HFF-Myc (cell line): ENCODE results near the gene NFIX.

Experiments
- DNase-seq: peaks from one replicate; pipeline ENCODE4 v3.0.0-alpha.2; 2011; ENCODE audit warnings: low read depth; ENCODE audit errors: extremely low read depth
- H3K4me3 ChIP-seq: replicated peaks from 2 replicates; pipeline ENCODE4 v1.5.1; 2011; ENCODE audit warnings: low read depth, mild to moderate bottlenecking, control low read depth, low read length
- TF ChIP-seq, protein P1 (sequence below): IDR thresholded peaks from 2 replicates; pipeline ENCODE4 v1.5.1; 2012; ENCODE audit warnings: mild to moderate bottlenecking, low read depth, low read length, control low read depth; ENCODE audit errors: missing control alignments

Gene NFIX

DNA sequence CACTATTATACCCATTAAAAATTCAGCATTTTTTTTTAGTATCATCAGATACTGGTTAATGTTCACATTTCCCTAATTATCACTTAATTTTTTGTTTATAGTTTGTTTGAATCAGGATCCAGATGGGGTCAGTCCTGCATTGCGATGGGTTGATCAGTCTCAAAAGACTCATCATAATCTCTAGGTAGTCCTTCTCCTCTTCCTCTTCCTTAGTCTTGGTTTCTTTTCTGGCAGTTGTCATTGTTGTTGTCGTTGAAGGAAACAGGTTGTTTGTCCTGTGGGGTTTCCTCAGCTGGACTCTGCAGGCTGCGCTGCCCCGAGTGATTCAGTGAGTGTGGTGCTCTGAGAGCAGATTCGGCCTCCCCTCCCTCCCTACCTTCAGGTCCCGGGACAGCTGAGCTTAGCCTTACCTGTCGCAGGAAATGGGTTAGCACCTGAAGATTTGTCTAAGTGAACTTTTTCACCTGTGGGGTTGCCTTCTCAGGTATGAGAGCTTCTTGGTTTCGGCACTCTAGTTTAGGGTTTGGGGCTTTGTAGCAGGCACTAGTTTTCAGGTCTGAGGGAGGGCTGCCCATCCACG, 34.1 kb downstream of the NFIX start:
- DNase-seq = no peak
- TF ChIP-seq, protein P1, sequence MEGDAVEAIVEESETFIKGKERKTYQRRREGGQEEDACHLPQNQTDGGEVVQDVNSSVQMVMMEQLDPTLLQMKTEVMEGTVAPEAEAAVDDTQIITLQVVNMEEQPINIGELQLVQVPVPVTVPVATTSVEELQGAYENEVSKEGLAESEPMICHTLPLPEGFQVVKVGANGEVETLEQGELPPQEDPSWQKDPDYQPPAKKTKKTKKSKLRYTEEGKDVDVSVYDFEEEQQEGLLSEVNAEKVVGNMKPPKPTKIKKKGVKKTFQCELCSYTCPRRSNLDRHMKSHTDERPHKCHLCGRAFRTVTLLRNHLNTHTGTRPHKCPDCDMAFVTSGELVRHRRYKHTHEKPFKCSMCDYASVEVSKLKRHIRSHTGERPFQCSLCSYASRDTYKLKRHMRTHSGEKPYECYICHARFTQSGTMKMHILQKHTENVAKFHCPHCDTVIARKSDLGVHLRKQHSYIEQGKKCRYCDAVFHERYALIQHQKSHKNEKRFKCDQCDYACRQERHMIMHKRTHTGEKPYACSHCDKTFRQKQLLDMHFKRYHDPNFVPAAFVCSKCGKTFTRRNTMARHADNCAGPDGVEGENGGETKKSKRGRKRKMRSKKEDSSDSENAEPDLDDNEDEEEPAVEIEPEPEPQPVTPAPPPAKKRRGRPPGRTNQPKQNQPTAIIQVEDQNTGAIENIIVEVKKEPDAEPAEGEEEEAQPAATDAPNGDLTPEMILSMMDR = no peak
- H3K4me3 ChIP-seq = no peak overlapping the region

DNA sequence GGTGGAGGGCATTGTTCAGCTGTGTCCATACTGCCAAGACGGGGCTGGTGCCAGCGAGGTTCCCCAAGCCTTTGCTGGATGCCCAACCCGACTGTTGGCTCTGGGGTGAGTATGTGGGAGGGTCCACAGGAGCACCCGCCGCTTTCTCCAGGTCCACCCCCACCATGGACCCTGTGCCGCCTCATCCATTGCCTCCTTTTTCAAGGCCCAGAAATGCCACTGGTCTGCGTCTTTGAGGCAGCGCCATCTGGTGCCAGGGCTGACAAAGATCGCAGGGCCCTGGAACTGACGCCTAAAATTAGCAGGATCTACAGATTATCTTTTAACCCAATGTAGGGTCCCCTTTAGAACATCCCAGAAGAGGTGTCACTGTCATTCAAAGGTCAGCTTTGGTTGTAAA, 34.6 kb downstream of the NFIX start:
- no peak for DNase-seq
- TF ChIP-seq, protein P1 = peak; percentile 52
- no peak overlapping the region for H3K4me3 ChIP-seq

DNA sequence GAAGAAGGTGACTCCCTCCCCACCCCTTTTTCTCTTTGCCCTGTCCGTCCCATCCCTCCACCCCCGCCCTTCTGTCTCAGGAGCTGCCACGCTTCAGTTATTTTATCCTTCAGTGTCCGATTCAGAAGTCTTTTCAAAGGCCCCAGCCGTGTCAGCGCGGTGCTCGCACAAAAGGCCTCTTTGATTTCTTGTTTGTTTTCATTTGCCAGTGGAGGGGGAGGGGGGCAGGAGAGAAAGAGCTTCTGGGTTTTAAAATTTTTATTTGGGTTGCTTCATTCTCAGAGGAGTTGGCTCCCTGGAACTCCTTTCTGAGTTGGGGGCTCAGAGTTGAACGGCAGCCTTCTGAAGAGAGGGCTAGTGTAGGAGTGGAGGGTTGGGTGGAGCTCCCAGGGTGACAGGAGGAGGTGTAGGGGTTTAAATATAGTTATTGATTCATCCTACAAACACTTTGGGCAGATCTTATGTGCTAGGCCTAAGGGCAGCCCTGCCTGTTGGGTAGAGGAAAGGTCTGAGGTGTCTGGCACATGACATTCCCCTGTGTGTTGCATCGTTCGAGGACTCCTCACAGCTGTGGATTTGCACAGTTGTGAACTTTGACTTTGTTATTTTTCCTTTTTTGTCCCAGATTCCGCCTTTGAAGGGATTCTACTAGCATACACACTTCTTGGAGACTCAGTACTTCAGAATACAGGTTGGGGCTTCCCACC, 36.8 kb downstream of the NFIX start:
- TF ChIP-seq, protein P1 = no peak
- H3K4me3 ChIP-seq = no peak overlapping the region
- no peak for DNase-seq

DNA sequence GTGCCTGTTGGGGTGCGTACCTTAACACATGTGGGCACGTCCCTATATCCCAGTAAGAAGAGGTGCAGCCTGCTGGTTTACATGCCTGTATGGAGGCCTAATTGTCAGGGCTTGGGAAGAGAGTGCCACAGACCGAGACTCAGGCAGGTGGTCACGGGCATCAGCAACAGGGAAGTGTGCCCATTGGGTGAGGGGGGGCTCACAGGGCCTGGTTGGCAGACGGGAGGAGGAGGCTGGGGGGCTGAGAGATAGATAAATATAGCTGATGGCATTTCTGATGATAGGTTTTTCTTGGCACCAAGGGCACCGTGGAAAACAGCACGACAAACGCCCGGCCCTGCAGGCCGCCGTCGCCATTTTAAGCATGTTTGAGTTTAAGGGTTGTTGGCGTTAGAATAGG, 37.6 kb downstream of the NFIX start:
- TF ChIP-seq, protein P1 = no peak
- no peak overlapping the region for H3K4me3 ChIP-seq
- no peak for DNase-seq

DNA sequence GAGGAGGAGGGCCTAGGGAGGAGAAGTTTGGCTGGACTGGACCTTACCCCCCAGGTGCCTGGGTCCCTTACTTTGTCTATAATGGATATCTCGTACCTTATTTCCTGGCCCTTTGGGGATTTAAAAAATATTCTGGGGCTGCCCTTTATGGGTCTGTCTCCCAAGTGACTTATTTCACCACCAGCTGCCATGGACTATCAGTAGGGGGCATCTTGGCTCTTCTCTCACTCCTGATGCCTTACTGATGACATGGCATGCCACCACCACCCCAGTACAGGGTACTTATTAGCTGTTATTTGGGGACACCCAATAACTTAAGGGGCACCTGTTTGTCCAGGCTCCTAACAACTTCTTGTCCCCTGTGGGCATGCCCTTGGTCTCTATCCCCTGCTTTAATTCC, 38.0 kb downstream of the NFIX start:
- H3K4me3 ChIP-seq = no peak overlapping the region
- no peak for DNase-seq
- TF ChIP-seq, protein P1 = peak; percentile 32

DNA sequence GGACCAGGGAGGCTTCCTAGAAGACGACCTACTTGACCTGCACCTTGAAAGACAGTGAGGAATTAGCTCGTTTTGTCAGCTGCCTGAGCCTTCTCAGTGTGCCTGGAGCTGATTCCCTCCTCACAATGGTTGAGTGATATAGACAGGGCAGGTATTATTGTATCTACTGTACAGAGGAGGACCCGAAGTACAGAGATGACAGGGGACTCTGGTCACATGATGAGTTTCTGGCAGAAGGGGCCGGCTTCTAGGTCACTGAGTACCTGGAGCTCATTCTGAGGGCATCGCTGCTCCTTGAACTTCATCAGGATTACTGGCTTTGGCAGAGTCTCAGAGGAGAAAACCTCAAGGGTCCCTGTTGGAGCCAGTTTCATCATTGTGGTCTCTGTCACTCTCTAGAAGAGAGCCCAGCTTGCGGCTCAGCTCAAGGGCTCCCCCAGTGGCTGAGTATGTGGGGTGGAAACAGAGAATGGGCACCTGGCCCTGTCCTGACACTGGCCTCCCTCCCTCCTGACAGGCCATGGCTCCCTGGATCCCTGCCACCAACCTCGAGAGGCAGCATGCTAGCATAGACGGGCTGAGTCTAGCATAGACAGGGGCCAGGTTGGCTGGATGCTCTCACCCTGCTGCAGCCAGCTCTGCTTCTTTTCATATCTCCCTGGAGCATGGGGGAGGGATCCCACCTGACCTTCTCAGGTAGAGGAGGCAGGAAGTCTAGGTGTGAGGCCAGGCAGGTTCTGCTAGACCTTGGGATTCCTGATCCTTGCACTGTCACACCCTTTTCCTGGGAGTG, 38.7 kb downstream of the NFIX start:
- DNase-seq = no peak
- TF ChIP-seq, protein P1 = peak; percentile 81
- H3K4me3 ChIP-seq = no peak overlapping the region
